Measurements from ENCODE around the gene EPN1. TPM values are rescaled to one million over a fixed set of nuclear protein-coding genes. Genes with fewer than 3 reads are reported as not detected.

Gene EPN1
- total RNA-seq, 4 donors from 2014 or later: 58.7 to 214 (median 190) TPM

GRCh38 chr19:55672418-55672817 lies 2.6 kb upstream of the EPN1 start:
- Histone ChIP-seq H3K27me3 (no peaks in the 10 kb centered on the region), H3K4me3 (no peak overlapping the region), H3K36me3 (peaks cover 0 to 39% of the 10 kb centered on the region in 2 donors), H3K9me3 (no peaks in the 10 kb centered on the region), H3K27ac (no peak overlapping the region), H3K4me1 (peaks cover 22 to 26% of the 10 kb centered on the region in 2 donors)
- intact Hi-C loops (cut with DNase I; ENCODE audit: low total_unique reads): no loop called here
- DNase-seq (no peak), ATAC-seq (no peak)
- no peak for TF ChIP-seq POLR2A (IDR thresholded peaks at IDR 0.05)
- no peak for TF ChIP-seq CTCF (IDR thresholded peaks at IDR 0.05 in 4 of 5, conservative IDR thresholded peaks at IDR 0.05 in 1 of 5)
- in situ Hi-C loops (cut with MboI; ENCODE audit: low sequenced_read_pairs in 4 of 4): no loop called here

GRCh38 chr19:55673465-55673864 lies 1.6 kb upstream of the EPN1 start:
- in situ Hi-C loops (cut with MboI; ENCODE audit: low sequenced_read_pairs in 4 of 4): no loop called here
- TF ChIP-seq CTCF (IDR thresholded peaks at IDR 0.05 in 4 of 5, conservative IDR thresholded peaks at IDR 0.05 in 1 of 5): no peak
- no peak for TF ChIP-seq POLR2A (IDR thresholded peaks at IDR 0.05)

GRCh38 chr19:55673889-55674288 lies 1.1 kb upstream of the EPN1 start:
- no peak for TF ChIP-seq POLR2A (IDR thresholded peaks at IDR 0.05)
- no peak for TF ChIP-seq CTCF (IDR thresholded peaks at IDR 0.05 in 4 of 5, conservative IDR thresholded peaks at IDR 0.05 in 1 of 5)
- intact Hi-C loops (cut with DNase I; ENCODE audit: low total_unique reads) (loop anchor here (2.0 kb wide), 1 partner anchor 447 kb away; the partner anchor contains the start of gene ZNF787), in situ Hi-C loops (cut with MboI; ENCODE audit: low sequenced_read_pairs in 4 of 4) (no loop called here)
- H3K4me1 ChIP-seq: peaks cover 27 to 38% of the 10 kb centered on the region in 2 donors
- ATAC-seq (no peak), DNase-seq (no peak)
- no peaks in the 10 kb centered on the region for H3K9me3 ChIP-seq
- H3K4me3 ChIP-seq: no peak overlapping the region
- no peaks in the 10 kb centered on the region for H3K27me3 ChIP-seq
- H3K36me3 ChIP-seq: peaks cover 0 to 33% of the 10 kb centered on the region in 2 donors
- peak overlapping the region in 1 of 4 donors; percentile 89 for H3K27ac ChIP-seq

More at GRCh38 chr19:55673465-55673864, 1.6 kb upstream of the EPN1 start:
- ATAC-seq: no peak
- intact Hi-C loops (cut with DNase I; ENCODE audit: low total_unique reads): no loop called here
- no peaks in the 10 kb centered on the region for H3K27me3 ChIP-seq
- H3K4me1 ChIP-seq: peaks cover 27 to 36% of the 10 kb centered on the region in 2 donors
- no peak overlapping the region for H3K27ac ChIP-seq
- H3K9me3 ChIP-seq: no peaks in the 10 kb centered on the region
- H3K4me3 ChIP-seq: no peak overlapping the region
- H3K36me3 ChIP-seq: peaks cover 0 to 33% of the 10 kb centered on the region in 2 donors
- no peak for DNase-seq

DNA sequence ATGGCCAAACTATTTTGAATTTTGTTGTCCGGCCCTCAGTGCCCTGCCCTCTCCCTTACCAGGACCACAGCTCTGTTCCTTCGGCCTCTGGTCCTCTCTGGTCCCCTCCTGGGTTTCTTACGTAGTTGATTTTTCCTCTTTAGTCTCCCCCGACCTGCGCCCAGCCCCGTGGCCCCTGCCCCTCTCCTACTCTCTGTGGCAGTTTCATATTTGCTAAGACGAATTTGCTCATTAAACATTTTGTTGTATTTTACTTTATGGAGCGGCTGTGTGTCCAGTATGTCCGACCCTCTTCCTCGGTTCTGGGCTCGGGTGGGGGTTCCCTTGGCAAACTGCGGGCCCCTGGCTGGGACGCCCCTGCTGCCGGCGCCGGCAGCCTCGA lies 576 bp upstream of the EPN1 start:
- no peaks in the 10 kb centered on the region for H3K9me3 ChIP-seq
- H3K27me3 ChIP-seq: no peaks in the 10 kb centered on the region
- peaks cover 0 to 33% of the 10 kb centered on the region in 2 donors for H3K36me3 ChIP-seq
- peak overlapping the region; percentile 77 to 95 (median 87) for H3K27ac ChIP-seq
- in situ Hi-C loops (cut with MboI; ENCODE audit: low sequenced_read_pairs in 4 of 4) (no loop called here), intact Hi-C loops (cut with DNase I; ENCODE audit: low total_unique reads) (loop anchor here (2.0 kb wide), 1 partner anchor 446 kb away; the partner anchor contains the start of gene ZNF787)
- TF ChIP-seq CTCF (IDR thresholded peaks at IDR 0.05 in 4 of 5, conservative IDR thresholded peaks at IDR 0.05 in 1 of 5): no peak
- TF ChIP-seq POLR2A (IDR thresholded peaks at IDR 0.05): no peak
- DNase-seq (no peak), ATAC-seq (no peak)
- peak overlapping the region; percentile 76 to 89 (median 84) for H3K4me3 ChIP-seq
- H3K4me1 ChIP-seq: peaks cover 27 to 38% of the 10 kb centered on the region in 2 donors

All from gastrocnemius medialis (tissue), 4 donors.